CD4-positive, alpha-beta T cell (primary cell): ENCODE results near the gene KIF5C. TPM values are rescaled to one million over a fixed set of nuclear protein-coding genes. Genes with fewer than 3 reads are reported as not detected.

Experiments
- ATAC-seq: fragments of 200-7000 bp; cut with Tn5 transposase; one replicate; pipeline ENCODE4 v1.10.0; 2022; ENCODE audit warnings: mild to moderate bottlenecking; ENCODE audit not compliant: poor library complexity
- CTCF ChIA-PET: fragments of 350-600 bp; sonication (Branson Sonifier 250); formaldehyde crosslinking; loops from one replicate; lab custom pipeline; 2021; ENCODE audit warnings: antibody characterized with exemption, inconsistent platforms; lab: Charles Lee
- POLR2A ChIA-PET: fragments of 350-600 bp; sonication (Branson Sonifier 250); formaldehyde crosslinking; loops from one replicate; lab custom pipeline; 2021; ENCODE audit warnings: antibody characterized with exemption, inconsistent platforms; lab: Charles Lee
- DNase-seq, 14 experiments: peaks; one replicate each; pipeline ENCODE4 v3.0.0-alpha.2; 2013 to 2020; ENCODE audit warnings: mixed read lengths in 2 of 14
- H3K27ac ChIP-seq, 2 donors: one replicate each; pipeline versions ENCODE4 v1.5.1 to v1.7.0; 2013; ENCODE audit warnings: low read length in 2 of 2, low read depth in 1 of 2, mild to moderate bottlenecking in 1 of 2
- H3K27me3 ChIP-seq, 2 experiments: 1 replicate in 1 of 2; 2 replicates in 1 of 2; pipeline versions ENCODE4 v1.6.1 to v1.7.0; 2013; ENCODE audit warnings: low read length in 2 of 2, control low read depth in 1 of 2, mild to moderate bottlenecking in 1 of 2, moderate library complexity in 1 of 2; ENCODE audit not compliant: insufficient read depth in 2 of 2, control insufficient read depth in 1 of 2
- H3K36me3 ChIP-seq: one replicate; pipeline ENCODE4 v1.6.1; 2013; ENCODE audit warnings: low read length, control low read depth; ENCODE audit not compliant: insufficient read depth
- H3K4me1 ChIP-seq: one replicate; pipeline ENCODE4 v1.6.1; 2013; ENCODE audit warnings: low read length, control low read depth; ENCODE audit not compliant: insufficient read depth
- H3K4me3 ChIP-seq: one replicate; pipeline ENCODE4 v1.5.1; 2013; ENCODE audit warnings: mild to moderate bottlenecking, low read length, moderate library complexity
- H3K9me3 ChIP-seq, 2 experiments: 1 replicate in 1 of 2; 2 replicates in 1 of 2; pipeline versions ENCODE4 v1.6.1 to v1.7.0; 2013; ENCODE audit warnings: low read length in 2 of 2, mild to moderate bottlenecking in 2 of 2, control low read depth in 1 of 2, moderate library complexity in 1 of 2; ENCODE audit not compliant: control insufficient read depth in 1 of 2, insufficient read depth in 1 of 2
- H3K27ac Mint-ChIP-seq: one replicate; pipeline ENCODE4 v1.8.0; 2020; ENCODE audit warnings: mixed read lengths
- H3K27me3 Mint-ChIP-seq: one replicate; pipeline ENCODE4 v1.8.0; 2021; ENCODE audit warnings: mixed read lengths
- H3K36me3 Mint-ChIP-seq: one replicate; pipeline ENCODE4 v1.8.0; 2021; ENCODE audit warnings: low read depth, mixed read lengths
- H3K4me1 Mint-ChIP-seq: one replicate; pipeline ENCODE4 v1.8.0; 2021; ENCODE audit warnings: low read depth, mixed read lengths
- H3K4me3 Mint-ChIP-seq: one replicate; pipeline ENCODE4 v1.8.0; 2020; ENCODE audit warnings: mild to moderate bottlenecking, mixed read lengths
- H3K9me3 Mint-ChIP-seq: one replicate; pipeline ENCODE4 v1.8.0; 2020; ENCODE audit warnings: mixed read lengths
- CTCF ChIP-seq: fragments of 200-600 bp; IDR thresholded peaks from one replicate; pipeline ENCODE4 v1.8.0; 2022; ENCODE audit warnings: antibody characterized with exemption, mild to moderate bottlenecking
- intact Hi-C, 2 experiments: fragments of 100-400 bp; cut with DNase I in 1 of 2; cut with micrococcal nuclease in 1 of 2; formaldehyde crosslinking; loops; one replicate each; pipeline versions ENCODE4 v1.15.1 to v1.9.0; 2023 to 2025; cut with DNase I, micrococcal nuclease
- total RNA-seq, 174 experiments: library from RNA in 2 of 174; stranded (reverse) in 2 of 174; gene quantifications; one replicate each; pipeline ENCODE4 v1.2.3 and lab custom pipeline; 2021 to 2026

Gene KIF5C
- total RNA-seq, 2 experiments from 2014 or later: 7.3 to 8.1 TPM

GRCh38 chr2:148922776-148923475, 47.9 kb downstream of the KIF5C start:
- peaks cover 11% of the 10 kb centered on the region for H3K9me3 Mint-ChIP-seq
- H3K27me3 Mint-ChIP-seq: no peaks in the 10 kb centered on the region
- ChIA-PET POLR2A (no interaction called here), CTCF (no interaction called here)
- H3K4me3 Mint-ChIP-seq: no peak overlapping the region
- no peaks in the 10 kb centered on the region for H3K36me3 ChIP-seq
- intact Hi-C loops: no loop called here
- DNase-seq (no peak), ATAC-seq (no peak)
- peaks cover 16% of the 10 kb centered on the region for H3K4me1 ChIP-seq
- no peaks in the 10 kb centered on the region for H3K27me3 ChIP-seq
- H3K4me1 Mint-ChIP-seq: peaks cover 25% of the 10 kb centered on the region
- no peak overlapping the region for H3K4me3 ChIP-seq
- peaks cover 0 to 9% of the 10 kb centered on the region in 2 experiments for H3K9me3 ChIP-seq
- no peak overlapping the region for H3K27ac Mint-ChIP-seq
- TF ChIP-seq CTCF: no peak
- H3K27ac ChIP-seq: no peak overlapping the region
- H3K36me3 Mint-ChIP-seq: peaks cover 10% of the 10 kb centered on the region

GRCh38 chr2:148924514-148925178, 49.6 kb downstream of the KIF5C start:
- no peaks in the 10 kb centered on the region for H3K27me3 Mint-ChIP-seq
- H3K27ac Mint-ChIP-seq: peak overlapping the region; percentile 4
- H3K9me3 Mint-ChIP-seq: no peaks in the 10 kb centered on the region
- no peaks in the 10 kb centered on the region for H3K27me3 ChIP-seq
- H3K27ac ChIP-seq: no peak overlapping the region
- H3K36me3 Mint-ChIP-seq: no peaks in the 10 kb centered on the region
- peaks cover 16% of the 10 kb centered on the region for H3K4me1 ChIP-seq
- H3K4me3 Mint-ChIP-seq: no peak overlapping the region
- ChIA-PET CTCF (no interaction called here), POLR2A (no interaction called here)
- no peak for TF ChIP-seq CTCF
- ATAC-seq: no peak
- no peak overlapping the region for H3K4me3 ChIP-seq
- no peaks in the 10 kb centered on the region for H3K9me3 ChIP-seq
- DNase-seq: no peak
- H3K36me3 ChIP-seq: peaks cover 3% of the 10 kb centered on the region
- intact Hi-C loops: no loop called here
- peaks cover 25% of the 10 kb centered on the region for H3K4me1 Mint-ChIP-seq

GRCh38 chr2:148926291-148926961, 51.4 kb downstream of the KIF5C start:
- Mint-ChIP-seq H3K27me3 (no peaks in the 10 kb centered on the region), H3K27ac (peak overlapping the region; percentile 61), H3K4me3 (peak overlapping the region; percentile 79), H3K36me3 (no peaks in the 10 kb centered on the region), H3K9me3 (no peaks in the 10 kb centered on the region), H3K4me1 (peaks cover 25% of the 10 kb centered on the region)
- POLR2A ChIA-PET: interaction anchor here (0.7 to 1.9 kb wide), 3 partner anchors 24 to 402 kb away, joined by 3 to 11 read pairs (median 4); no protein-coding TSS in a partner anchor
- peak overlapping the region; percentile 44 for H3K4me3 ChIP-seq
- ATAC-seq (peak; percentile 87), DNase-seq (peak; percentile 9 to 74 (median 46))
- intact Hi-C loops: loop anchor here (2.0 kb wide), 2 partner anchors 62 to 64 kb away; no protein-coding TSS in a partner anchor
- peak overlapping the region in 1 of 2 donors; percentile 33 for H3K27ac ChIP-seq
- H3K27me3 ChIP-seq: no peaks in the 10 kb centered on the region
- H3K4me1 ChIP-seq: peaks cover 16% of the 10 kb centered on the region
- TF ChIP-seq CTCF: peak; percentile 76
- H3K9me3 ChIP-seq: no peaks in the 10 kb centered on the region
- peaks cover 13% of the 10 kb centered on the region for H3K36me3 ChIP-seq
- CTCF ChIA-PET: no interaction called here
